HL-60 (cell line): ENCODE measurements around the gene ZBP1.

Experiments
- DNase-seq, 2 experiments: peaks; one replicate each; pipeline ENCODE4 v3.0.0-alpha.2; 2010 to 2020; ENCODE audit warnings: low read depth in 1 of 2, low spot score in 1 of 2
- H3K27ac ChIP-seq: fragments of 250-450 bp; sonication (Bioruptor Pico); replicated peaks from 2 replicates; pipeline ENCODE4 v1.5.1; 2020; ENCODE audit warnings: mild to moderate bottlenecking, moderate library complexity
- H3K27me3 ChIP-seq: fragments of 250-450 bp; sonication (Bioruptor Pico); 2 replicates; pipeline ENCODE4 v1.5.1; 2021; ENCODE audit warnings: mild to moderate bottlenecking, moderate library complexity; ENCODE audit not compliant: insufficient read depth, poor library complexity, severe bottlenecking
- H3K4me3 ChIP-seq: replicated peaks from 2 replicates; pipeline ENCODE4 v1.5.1; 2011; ENCODE audit warnings: mild to moderate bottlenecking, control low read depth, low read length; ENCODE audit not compliant: insufficient read depth
- CTCF ChIP-seq: IDR thresholded peaks from one replicate; pipeline ENCODE4 v1.5.1; 2011; ENCODE audit warnings: low read length, control low read depth, inconsistent platforms; ENCODE audit not compliant: insufficient read depth
- GABPA ChIP-seq: IDR thresholded peaks from 2 replicates; pipeline ENCODE4 v1.6.1; 2012; ENCODE audit warnings: low read depth
- POLR2AphosphoS5 ChIP-seq: IDR thresholded peaks from 2 replicates; pipeline ENCODE4 v1.6.1; 2012; ENCODE audit warnings: low read depth
- SPI1 ChIP-seq: IDR thresholded peaks from 2 replicates; pipeline ENCODE4 v1.6.1; 2012; ENCODE audit warnings: low read depth, mild to moderate bottlenecking, borderline replicate concordance
- TF ChIP-seq, protein P1 (sequence below): IDR thresholded peaks from 2 replicates; pipeline ENCODE4 v1.6.1; 2012; ENCODE audit warnings: low read depth; ENCODE audit not compliant: insufficient replicate concordance

ZBP1 gene

GRCh38 chr20:57578476-57579165 is 41.6 kb downstream of the ZBP1 start:
- Histone ChIP-seq H3K27ac (no peak overlapping the region), H3K4me3 (no peak overlapping the region), H3K27me3 (peaks cover 12% of the 10 kb centered on the region)
- no peak for DNase-seq
- no peak for TF ChIP-seq SPI1
- no peak for TF ChIP-seq GABPA
- TF ChIP-seq, protein P1, sequence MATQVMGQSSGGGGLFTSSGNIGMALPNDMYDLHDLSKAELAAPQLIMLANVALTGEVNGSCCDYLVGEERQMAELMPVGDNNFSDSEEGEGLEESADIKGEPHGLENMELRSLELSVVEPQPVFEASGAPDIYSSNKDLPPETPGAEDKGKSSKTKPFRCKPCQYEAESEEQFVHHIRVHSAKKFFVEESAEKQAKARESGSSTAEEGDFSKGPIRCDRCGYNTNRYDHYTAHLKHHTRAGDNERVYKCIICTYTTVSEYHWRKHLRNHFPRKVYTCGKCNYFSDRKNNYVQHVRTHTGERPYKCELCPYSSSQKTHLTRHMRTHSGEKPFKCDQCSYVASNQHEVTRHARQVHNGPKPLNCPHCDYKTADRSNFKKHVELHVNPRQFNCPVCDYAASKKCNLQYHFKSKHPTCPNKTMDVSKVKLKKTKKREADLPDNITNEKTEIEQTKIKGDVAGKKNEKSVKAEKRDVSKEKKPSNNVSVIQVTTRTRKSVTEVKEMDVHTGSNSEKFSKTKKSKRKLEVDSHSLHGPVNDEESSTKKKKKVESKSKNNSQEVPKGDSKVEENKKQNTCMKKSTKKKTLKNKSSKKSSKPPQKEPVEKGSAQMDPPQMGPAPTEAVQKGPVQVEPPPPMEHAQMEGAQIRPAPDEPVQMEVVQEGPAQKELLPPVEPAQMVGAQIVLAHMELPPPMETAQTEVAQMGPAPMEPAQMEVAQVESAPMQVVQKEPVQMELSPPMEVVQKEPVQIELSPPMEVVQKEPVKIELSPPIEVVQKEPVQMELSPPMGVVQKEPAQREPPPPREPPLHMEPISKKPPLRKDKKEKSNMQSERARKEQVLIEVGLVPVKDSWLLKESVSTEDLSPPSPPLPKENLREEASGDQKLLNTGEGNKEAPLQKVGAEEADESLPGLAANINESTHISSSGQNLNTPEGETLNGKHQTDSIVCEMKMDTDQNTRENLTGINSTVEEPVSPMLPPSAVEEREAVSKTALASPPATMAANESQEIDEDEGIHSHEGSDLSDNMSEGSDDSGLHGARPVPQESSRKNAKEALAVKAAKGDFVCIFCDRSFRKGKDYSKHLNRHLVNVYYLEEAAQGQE: no peak
- TF ChIP-seq CTCF: no peak
- no peak for TF ChIP-seq POLR2AphosphoS5

GRCh38 chr20:57577679-57578475 is 42.3 kb downstream of the ZBP1 start:
- no peak for DNase-seq
- Histone ChIP-seq H3K4me3 (no peak overlapping the region), H3K27me3 (peaks cover 12% of the 10 kb centered on the region), H3K27ac (no peak overlapping the region)
- no peak for TF ChIP-seq CTCF
- TF ChIP-seq, protein P1: no peak
- no peak for TF ChIP-seq SPI1
- no peak for TF ChIP-seq POLR2AphosphoS5
- TF ChIP-seq GABPA: no peak

DNA sequence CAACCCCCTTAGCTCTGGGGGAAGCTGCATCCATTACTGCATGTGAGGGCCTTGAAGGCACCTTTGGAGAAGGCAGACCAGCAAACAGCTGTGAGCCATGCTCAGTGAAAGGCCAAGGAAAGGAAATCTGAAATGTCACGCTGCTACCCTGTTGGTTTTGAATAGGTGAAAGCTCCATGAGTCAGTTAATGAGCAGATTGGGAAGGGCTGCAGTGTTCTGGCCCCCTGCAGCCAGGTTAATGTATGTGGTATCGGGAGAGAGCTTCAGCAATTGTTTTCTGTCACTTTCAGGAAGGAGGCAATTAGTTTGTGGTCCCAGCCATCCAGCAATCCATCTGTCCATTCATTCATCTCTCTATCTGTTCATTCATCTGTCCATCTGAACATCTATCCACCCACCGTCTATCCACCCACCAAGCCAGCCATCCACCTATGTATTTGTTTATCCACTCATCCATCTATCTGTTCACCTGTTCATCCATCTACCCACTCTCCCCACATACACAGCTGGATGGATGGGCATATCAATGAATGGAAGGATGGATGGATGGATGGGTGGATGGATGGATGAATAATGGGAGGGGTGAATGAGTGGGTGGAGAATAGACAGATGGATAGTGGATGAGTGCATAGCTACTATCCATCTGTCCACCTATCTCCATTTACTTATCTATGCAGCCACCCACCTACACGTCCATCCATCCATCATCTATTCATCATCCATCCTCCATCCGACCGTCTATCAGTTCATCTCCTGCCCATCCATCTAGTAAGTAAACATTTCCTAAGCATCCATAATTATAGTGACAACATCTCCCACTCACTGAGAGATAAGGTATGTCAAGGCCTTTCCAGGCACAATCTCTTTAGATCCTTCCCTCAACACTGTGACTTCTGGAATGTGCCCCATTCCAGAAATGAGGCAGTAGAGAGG is 43.3 kb downstream of the ZBP1 start:
- peaks cover 12% of the 10 kb centered on the region for H3K27me3 ChIP-seq
- no peak for DNase-seq
- H3K4me3 ChIP-seq: no peak overlapping the region
- TF ChIP-seq, protein P1: no peak
- TF ChIP-seq CTCF (no peak), SPI1 (no peak), GABPA (no peak), POLR2AphosphoS5 (no peak)
- no peak overlapping the region for H3K27ac ChIP-seq
